ENCODE data around the gene KCNA1. TPM values are rescaled to one million over a fixed set of nuclear protein-coding genes. Genes with fewer than 3 reads are reported as not detected.

Gene KCNA1
- 1 to 10 TPM in 3 of 4 donors, under 1 TPM in 1; 0.27 to 3.9 (median 2.7) TPM for total RNA-seq

DNA sequence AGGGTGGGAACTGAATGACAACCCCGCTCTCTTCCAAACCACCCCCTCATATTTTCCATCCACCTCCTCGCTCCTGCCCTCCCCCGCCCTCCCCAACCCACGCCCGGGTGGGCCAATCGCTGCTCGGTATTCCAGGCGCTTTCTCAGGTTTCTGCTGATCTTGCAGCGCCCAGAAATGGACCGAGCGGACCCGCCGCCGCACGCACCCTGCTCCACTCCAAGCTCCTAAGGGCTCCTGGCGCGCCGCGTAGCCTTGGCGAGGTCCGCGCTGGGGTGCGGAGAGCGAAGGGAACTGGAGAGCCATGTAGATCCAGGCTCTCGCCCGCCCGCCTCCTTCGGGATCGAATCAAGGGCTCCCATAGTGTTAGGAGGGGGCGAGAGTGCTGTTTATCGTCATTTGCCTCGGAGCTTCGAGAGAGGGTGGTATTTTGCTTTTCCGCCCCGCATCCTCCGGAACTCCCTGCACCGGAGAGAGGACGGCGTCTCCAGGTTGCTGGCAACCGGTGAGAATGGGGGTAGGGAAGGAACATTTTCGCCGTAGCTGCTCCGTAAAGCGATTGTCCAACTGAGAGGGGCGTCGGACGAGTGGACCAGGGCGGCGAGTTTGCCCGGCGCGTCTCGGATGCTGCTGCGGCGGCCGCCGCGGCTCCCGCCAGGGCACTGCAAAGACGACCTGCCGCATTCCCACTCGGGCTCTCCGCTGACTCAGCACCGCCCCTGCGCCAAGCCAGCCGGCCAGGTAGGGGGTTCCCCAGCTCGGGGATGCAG lies at the start of gene KCNA1:
Gene KCNA1, plus strand, starts transcription at position 172 of the 768 bp plus-strand sequence. CDS start 1,474 bp downstream, outside the sequence.
- no peaks in the 10 kb centered on the region for H3K36me3 ChIP-seq
- WGBS, 2 donors, result 0 to 1% methylated on average over 14 to 47 of the region's 67 CpGs
- no peaks in the 10 kb centered on the region for H3K9me3 ChIP-seq
- TF ChIP-seq, protein P1, sequence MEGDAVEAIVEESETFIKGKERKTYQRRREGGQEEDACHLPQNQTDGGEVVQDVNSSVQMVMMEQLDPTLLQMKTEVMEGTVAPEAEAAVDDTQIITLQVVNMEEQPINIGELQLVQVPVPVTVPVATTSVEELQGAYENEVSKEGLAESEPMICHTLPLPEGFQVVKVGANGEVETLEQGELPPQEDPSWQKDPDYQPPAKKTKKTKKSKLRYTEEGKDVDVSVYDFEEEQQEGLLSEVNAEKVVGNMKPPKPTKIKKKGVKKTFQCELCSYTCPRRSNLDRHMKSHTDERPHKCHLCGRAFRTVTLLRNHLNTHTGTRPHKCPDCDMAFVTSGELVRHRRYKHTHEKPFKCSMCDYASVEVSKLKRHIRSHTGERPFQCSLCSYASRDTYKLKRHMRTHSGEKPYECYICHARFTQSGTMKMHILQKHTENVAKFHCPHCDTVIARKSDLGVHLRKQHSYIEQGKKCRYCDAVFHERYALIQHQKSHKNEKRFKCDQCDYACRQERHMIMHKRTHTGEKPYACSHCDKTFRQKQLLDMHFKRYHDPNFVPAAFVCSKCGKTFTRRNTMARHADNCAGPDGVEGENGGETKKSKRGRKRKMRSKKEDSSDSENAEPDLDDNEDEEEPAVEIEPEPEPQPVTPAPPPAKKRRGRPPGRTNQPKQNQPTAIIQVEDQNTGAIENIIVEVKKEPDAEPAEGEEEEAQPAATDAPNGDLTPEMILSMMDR (IDR thresholded peaks at IDR 0.05), result no peak
- peak in 1 of 2 donors; percentile 19 for TF ChIP-seq POLR2A (IDR thresholded peaks at IDR 0.05)
- H3K27me3 ChIP-seq, result peaks cover 6% of the 10 kb centered on the region
- H3K4me3 ChIP-seq (replicated peaks in 1 of 3), result peak within 1 kb of the TSS; percentile 14 to 29 (median 21)
- peak; percentile 45 to 51 for DNase-seq
- H3K4me1 ChIP-seq, result peaks cover 32 to 43% of the 10 kb centered on the region in 2 donors
- intact Hi-C loops (cut with DNase I), result no loop called here
- H3K27ac ChIP-seq, result no peak within 1 kb of the TSS

DNA sequence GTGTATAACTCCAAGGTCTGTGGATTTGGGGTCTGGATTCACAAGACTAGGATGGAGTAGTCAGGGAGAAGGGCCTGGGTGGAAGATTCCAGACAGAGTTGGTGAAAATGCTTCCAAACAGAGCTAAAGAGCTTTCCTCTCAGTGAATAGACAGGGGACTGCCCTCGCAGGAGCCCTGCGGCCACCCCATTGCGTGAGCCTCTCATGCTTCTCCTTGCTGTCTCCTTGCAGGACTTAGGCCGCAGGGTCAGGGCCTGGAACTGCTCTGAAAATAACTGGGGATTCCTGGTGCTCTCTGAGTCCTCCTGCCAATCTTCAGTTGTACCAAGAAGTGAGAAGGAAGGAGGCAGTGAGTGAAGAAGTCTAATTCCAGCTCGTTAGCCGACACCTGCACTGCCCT lies 49.0 kb upstream of the KCNA1 start:
- no peaks in the 10 kb centered on the region for H3K36me3 ChIP-seq
- no peak overlapping the region for H3K4me3 ChIP-seq (replicated peaks in 1 of 3)
- TF ChIP-seq POLR2A (IDR thresholded peaks at IDR 0.05), result no peak
- TF ChIP-seq, protein P1 (IDR thresholded peaks at IDR 0.05), result no peak
- DNase-seq, result no peak
- intact Hi-C loops (cut with DNase I), result no loop called here
- H3K27me3 ChIP-seq, result no peaks in the 10 kb centered on the region
- WGBS, 2 donors, result 74 to 83% methylated on average over 6 of the region's 6 CpGs
- no peaks in the 10 kb centered on the region for H3K9me3 ChIP-seq
- peaks cover 9 to 13% of the 10 kb centered on the region in 2 donors for H3K4me1 ChIP-seq
- no peak overlapping the region for H3K27ac ChIP-seq

DNA sequence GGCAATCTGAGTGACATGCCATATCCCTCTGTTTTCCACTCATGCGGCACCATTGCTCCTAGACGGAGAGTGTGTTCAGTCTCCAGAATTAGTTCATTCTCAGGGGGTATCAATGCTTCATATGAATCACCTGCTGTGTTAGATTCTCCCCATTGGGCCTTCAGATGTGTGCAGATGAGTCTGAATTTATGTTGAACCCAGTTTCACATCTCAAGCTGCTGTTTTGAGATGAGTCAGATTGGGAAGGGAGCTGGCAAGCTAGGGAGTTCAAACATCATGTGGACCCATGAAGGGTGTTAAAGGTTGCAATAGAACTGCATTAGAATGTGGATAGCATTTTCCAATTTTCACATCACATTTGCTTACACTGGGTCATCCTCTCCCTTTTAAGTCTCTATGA lies 46.9 kb upstream of the KCNA1 start:
- Histone ChIP-seq H3K36me3 (no peaks in the 10 kb centered on the region), H3K27me3 (no peaks in the 10 kb centered on the region), H3K27ac (no peak overlapping the region), H3K4me3 (replicated peaks in 1 of 3) (no peak overlapping the region), H3K9me3 (no peaks in the 10 kb centered on the region), H3K4me1 (peaks cover 8% of the 10 kb centered on the region in 2 donors)
- DNase-seq, result no peak
- intact Hi-C loops (cut with DNase I), result no loop called here
- WGBS, 2 donors, result 91 to 95% methylated on average over 2 of the region's 2 CpGs
- no peak for TF ChIP-seq POLR2A (IDR thresholded peaks at IDR 0.05)
- TF ChIP-seq, protein P1 (IDR thresholded peaks at IDR 0.05), result no peak

DNA sequence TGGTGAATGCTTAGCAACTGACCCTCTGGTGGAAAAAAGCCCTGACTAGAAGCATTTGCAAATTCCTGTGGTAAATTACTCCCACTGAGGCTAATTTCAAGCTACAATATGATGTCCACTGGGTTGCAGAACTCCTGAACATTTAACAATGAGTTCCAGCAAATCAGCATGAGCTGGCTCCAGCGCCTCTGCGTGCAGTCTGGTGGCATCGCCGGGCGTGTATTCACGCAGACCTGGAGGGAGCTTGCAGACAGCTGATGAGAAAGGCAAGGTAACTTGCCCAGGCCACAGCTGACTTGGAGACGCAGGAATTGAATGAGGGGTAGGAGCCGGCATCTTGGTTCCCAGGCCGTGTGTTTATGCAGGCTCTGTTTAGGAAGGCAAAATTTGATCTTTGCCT lies 45.1 kb upstream of the KCNA1 start:
- Histone ChIP-seq H3K4me1 (no peaks in the 10 kb centered on the region), H3K27me3 (no peaks in the 10 kb centered on the region), H3K36me3 (no peaks in the 10 kb centered on the region), H3K27ac (no peak overlapping the region), H3K9me3 (no peaks in the 10 kb centered on the region), H3K4me3 (replicated peaks in 1 of 3) (no peak overlapping the region)
- intact Hi-C loops (cut with DNase I), result no loop called here
- 80 to 88% methylated on average over 9 of the region's 9 CpGs for WGBS, 2 donors
- no peak for DNase-seq
- TF ChIP-seq, protein P1 (IDR thresholded peaks at IDR 0.05), result no peak
- no peak for TF ChIP-seq POLR2A (IDR thresholded peaks at IDR 0.05)

DNA sequence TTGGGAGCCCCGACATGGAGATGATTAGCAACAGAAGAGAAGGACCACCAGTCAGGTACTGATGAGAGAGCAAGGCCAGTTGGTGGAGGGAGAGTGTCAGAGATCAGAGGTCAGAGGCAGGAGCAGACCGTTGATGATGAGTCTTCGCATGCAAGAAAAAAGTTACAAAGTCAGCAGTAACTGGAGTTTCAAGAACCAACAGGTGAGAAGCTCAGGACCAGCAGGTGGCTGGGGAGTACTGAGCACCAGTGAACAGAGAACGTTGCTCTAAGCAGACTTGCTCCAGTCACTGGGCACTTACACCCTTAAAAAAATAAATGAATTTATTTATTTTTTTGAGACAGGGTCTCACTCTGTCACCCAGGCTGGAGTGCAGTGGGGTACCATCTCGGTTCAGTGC lies 44.5 kb upstream of the KCNA1 start:
- no peaks in the 10 kb centered on the region for H3K9me3 ChIP-seq
- DNase-seq, result no peak
- no peaks in the 10 kb centered on the region for H3K36me3 ChIP-seq
- intact Hi-C loops (cut with DNase I), result no loop called here
- WGBS, 2 donors, result 66 to 71% methylated on average over 5 of the region's 5 CpGs
- H3K4me3 ChIP-seq (replicated peaks in 1 of 3), result no peak overlapping the region
- H3K27me3 ChIP-seq, result no peaks in the 10 kb centered on the region
- no peaks in the 10 kb centered on the region for H3K4me1 ChIP-seq
- TF ChIP-seq POLR2A (IDR thresholded peaks at IDR 0.05), result no peak
- TF ChIP-seq, protein P1 (IDR thresholded peaks at IDR 0.05), result no peak
- no peak overlapping the region for H3K27ac ChIP-seq

Measured in thyroid gland (tissue), 4 donors.